ENCODE data around the gene MRPS17. TPM values are rescaled to one million over a fixed set of nuclear protein-coding genes. Genes with fewer than 3 reads are reported as not detected.

The MRPS17 gene
- polyA plus RNA-seq, 1 donor from 2014 or later = 20.5 TPM

DNA sequence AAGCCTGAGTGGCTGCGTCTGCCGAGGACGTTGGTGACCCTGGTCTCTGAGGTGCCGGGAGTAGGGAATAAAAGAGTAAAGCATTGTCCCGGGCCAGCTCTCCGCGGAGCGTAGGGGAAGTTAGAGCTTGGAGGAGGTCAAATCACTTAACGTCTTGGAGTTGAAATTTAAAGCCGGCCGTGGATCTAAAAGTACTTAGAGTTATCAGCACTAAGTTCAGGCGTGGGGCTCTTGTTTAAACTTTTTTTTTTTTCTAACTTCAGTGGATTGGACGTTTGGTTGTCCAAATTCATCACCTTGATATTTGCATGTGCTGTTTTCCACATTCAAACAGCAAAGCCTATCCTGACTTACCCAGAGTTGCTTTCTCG lies 13.4 kb downstream of the MRPS17 start:
- H3K36me3 ChIP-seq (ENCODE audit: insufficient read depth, low read length) = no peaks in the 10 kb centered on the region
- TF ChIP-seq RAD21 (conservative IDR thresholded peaks at IDR 0.05) = no peak
- no peak for TF ChIP-seq SMC3 (conservative IDR thresholded peaks at IDR 0.05; ENCODE audit: poor library complexity)
- TF ChIP-seq, protein P1, sequence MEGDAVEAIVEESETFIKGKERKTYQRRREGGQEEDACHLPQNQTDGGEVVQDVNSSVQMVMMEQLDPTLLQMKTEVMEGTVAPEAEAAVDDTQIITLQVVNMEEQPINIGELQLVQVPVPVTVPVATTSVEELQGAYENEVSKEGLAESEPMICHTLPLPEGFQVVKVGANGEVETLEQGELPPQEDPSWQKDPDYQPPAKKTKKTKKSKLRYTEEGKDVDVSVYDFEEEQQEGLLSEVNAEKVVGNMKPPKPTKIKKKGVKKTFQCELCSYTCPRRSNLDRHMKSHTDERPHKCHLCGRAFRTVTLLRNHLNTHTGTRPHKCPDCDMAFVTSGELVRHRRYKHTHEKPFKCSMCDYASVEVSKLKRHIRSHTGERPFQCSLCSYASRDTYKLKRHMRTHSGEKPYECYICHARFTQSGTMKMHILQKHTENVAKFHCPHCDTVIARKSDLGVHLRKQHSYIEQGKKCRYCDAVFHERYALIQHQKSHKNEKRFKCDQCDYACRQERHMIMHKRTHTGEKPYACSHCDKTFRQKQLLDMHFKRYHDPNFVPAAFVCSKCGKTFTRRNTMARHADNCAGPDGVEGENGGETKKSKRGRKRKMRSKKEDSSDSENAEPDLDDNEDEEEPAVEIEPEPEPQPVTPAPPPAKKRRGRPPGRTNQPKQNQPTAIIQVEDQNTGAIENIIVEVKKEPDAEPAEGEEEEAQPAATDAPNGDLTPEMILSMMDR (IDR thresholded peaks at IDR 0.05; ENCODE audit: poor library complexity, severe bottlenecking) = no peak
- TF ChIP-seq POLR2AphosphoS5 (IDR thresholded peaks at IDR 0.05) = no peak
- no peak for TF ChIP-seq EP300 (conservative IDR thresholded peaks at IDR 0.05; ENCODE audit: poor library complexity, severe bottlenecking)
- no peak for TF ChIP-seq MXI1 (conservative IDR thresholded peaks at IDR 0.05; ENCODE audit: poor library complexity, severe bottlenecking)
- no peak for TF ChIP-seq TAF1 (IDR thresholded peaks at IDR 0.05; ENCODE audit: low read depth)
- no peak for TF ChIP-seq EZH2 (IDR thresholded peaks at IDR 0.05; ENCODE audit: borderline replicate concordance, insufficient read depth, low read length, poor library complexity, severe bottlenecking)
- TF ChIP-seq, protein P2, sequence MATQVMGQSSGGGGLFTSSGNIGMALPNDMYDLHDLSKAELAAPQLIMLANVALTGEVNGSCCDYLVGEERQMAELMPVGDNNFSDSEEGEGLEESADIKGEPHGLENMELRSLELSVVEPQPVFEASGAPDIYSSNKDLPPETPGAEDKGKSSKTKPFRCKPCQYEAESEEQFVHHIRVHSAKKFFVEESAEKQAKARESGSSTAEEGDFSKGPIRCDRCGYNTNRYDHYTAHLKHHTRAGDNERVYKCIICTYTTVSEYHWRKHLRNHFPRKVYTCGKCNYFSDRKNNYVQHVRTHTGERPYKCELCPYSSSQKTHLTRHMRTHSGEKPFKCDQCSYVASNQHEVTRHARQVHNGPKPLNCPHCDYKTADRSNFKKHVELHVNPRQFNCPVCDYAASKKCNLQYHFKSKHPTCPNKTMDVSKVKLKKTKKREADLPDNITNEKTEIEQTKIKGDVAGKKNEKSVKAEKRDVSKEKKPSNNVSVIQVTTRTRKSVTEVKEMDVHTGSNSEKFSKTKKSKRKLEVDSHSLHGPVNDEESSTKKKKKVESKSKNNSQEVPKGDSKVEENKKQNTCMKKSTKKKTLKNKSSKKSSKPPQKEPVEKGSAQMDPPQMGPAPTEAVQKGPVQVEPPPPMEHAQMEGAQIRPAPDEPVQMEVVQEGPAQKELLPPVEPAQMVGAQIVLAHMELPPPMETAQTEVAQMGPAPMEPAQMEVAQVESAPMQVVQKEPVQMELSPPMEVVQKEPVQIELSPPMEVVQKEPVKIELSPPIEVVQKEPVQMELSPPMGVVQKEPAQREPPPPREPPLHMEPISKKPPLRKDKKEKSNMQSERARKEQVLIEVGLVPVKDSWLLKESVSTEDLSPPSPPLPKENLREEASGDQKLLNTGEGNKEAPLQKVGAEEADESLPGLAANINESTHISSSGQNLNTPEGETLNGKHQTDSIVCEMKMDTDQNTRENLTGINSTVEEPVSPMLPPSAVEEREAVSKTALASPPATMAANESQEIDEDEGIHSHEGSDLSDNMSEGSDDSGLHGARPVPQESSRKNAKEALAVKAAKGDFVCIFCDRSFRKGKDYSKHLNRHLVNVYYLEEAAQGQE (IDR thresholded peaks at IDR 0.05; ENCODE audit: borderline replicate concordance) = no peak
- H3K9ac ChIP-seq (ENCODE audit: low read length) = peak overlapping the region; percentile 84
- H3K4me3 ChIP-seq (ENCODE audit: low read length) = peak overlapping the region; percentile 86
- peak overlapping the region; percentile 37 for H3K27ac ChIP-seq (ENCODE audit: low read length)
- H3F3A ChIP-seq (ENCODE audit: insufficient read depth, low read length, poor library complexity, severe bottlenecking) = no peaks in the 10 kb centered on the region
- H2AFZ ChIP-seq (ENCODE audit: low read depth, low read length) = peak overlapping the region; percentile 45
- H3K79me2 ChIP-seq (replicated peaks; ENCODE audit: insufficient read depth, low read length) = peaks cover 34% of the 10 kb centered on the region
- peaks cover 3% of the 10 kb centered on the region for H3K9me3 ChIP-seq (ENCODE audit: low read length)
- no peaks in the 10 kb centered on the region for H3K9me2 ChIP-seq (ENCODE audit: insufficient read depth, low read length)
- H4K20me1 ChIP-seq (ENCODE audit: insufficient read depth) = no peaks in the 10 kb centered on the region
- H3K27me3 ChIP-seq (ENCODE audit: insufficient read depth, low read depth, low read length) = no peaks in the 10 kb centered on the region
- peak overlapping the region; percentile 82 for H3K4me2 ChIP-seq (ENCODE audit: low read length)

DNA sequence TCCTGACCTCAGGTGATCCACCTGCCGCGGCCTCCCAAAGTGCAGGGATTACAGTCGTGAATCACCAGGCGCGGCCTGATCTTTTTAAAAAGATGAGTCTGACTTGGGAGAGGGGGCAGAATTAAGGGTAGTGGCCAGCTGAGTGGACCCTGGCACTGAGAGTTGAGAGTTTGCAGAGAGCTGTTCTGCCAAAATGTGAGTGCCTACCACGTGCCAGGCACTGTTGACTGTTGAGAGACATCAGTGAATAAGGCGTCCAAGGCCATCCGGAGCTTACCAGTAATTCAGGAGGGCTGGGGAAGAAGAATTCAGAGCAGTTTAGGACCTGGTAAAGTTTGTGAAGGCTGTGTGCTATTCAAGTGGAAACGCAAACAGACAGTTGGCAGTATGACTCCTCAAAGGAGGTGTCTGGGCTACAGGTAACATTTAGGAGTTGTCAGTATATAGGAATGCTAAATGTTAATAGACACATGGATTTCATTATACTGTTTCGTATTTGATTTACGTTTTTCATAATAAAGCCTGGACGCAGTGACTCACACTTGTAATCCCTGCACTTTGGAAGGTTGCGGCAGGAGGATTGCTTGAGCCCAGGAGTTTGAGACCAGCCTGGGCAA lies 14.2 kb downstream of the MRPS17 start:
- Histone ChIP-seq H3K27me3 (ENCODE audit: insufficient read depth, low read depth, low read length) (no peaks in the 10 kb centered on the region), H3K27ac (ENCODE audit: low read length) (no peak overlapping the region), H3K9ac (ENCODE audit: low read length) (no peak overlapping the region)

More for the DNA sequence above, 14.2 kb downstream of the MRPS17 start:
- H3K79me2 ChIP-seq (replicated peaks; ENCODE audit: insufficient read depth, low read length) = peaks cover 39% of the 10 kb centered on the region
- H4K20me1 ChIP-seq (ENCODE audit: insufficient read depth) = no peaks in the 10 kb centered on the region
- no peaks in the 10 kb centered on the region for H3K9me2 ChIP-seq (ENCODE audit: insufficient read depth, low read length)
- H3K4me2 ChIP-seq (ENCODE audit: low read length) = no peak overlapping the region
- TF ChIP-seq, protein P2 (IDR thresholded peaks at IDR 0.05; ENCODE audit: borderline replicate concordance) = no peak
- TF ChIP-seq RAD21 (conservative IDR thresholded peaks at IDR 0.05) (no peak), TAF1 (IDR thresholded peaks at IDR 0.05; ENCODE audit: low read depth) (no peak), EZH2 (IDR thresholded peaks at IDR 0.05; ENCODE audit: borderline replicate concordance, insufficient read depth, low read length, poor library complexity, severe bottlenecking) (no peak), MXI1 (conservative IDR thresholded peaks at IDR 0.05; ENCODE audit: poor library complexity, severe bottlenecking) (no peak), EP300 (conservative IDR thresholded peaks at IDR 0.05; ENCODE audit: poor library complexity, severe bottlenecking) (no peak), SMC3 (conservative IDR thresholded peaks at IDR 0.05; ENCODE audit: poor library complexity) (no peak), POLR2AphosphoS5 (IDR thresholded peaks at IDR 0.05) (no peak)
- TF ChIP-seq, protein P1 (IDR thresholded peaks at IDR 0.05; ENCODE audit: poor library complexity, severe bottlenecking) = no peak
- H3K9me3 ChIP-seq (ENCODE audit: low read length) = peaks cover 3% of the 10 kb centered on the region
- no peak overlapping the region for H2AFZ ChIP-seq (ENCODE audit: low read depth, low read length)
- no peaks in the 10 kb centered on the region for H3K36me3 ChIP-seq (ENCODE audit: insufficient read depth, low read length)
- no peaks in the 10 kb centered on the region for H3F3A ChIP-seq (ENCODE audit: insufficient read depth, low read length, poor library complexity, severe bottlenecking)
- peak overlapping the region; percentile 86 for H3K4me3 ChIP-seq (ENCODE audit: low read length)
